HFF-Myc (cell line): Measurements from ENCODE around the gene IL17RB.

Experiments used
- DNase-seq: peaks from one replicate; pipeline ENCODE4 v3.0.0-alpha.2; 2011; ENCODE audit warnings: low read depth; ENCODE audit errors: extremely low read depth
- H3K4me3 ChIP-seq: replicated peaks from 2 replicates; pipeline ENCODE4 v1.5.1; 2011; ENCODE audit warnings: low read depth, mild to moderate bottlenecking, control low read depth, low read length
- TF ChIP-seq, protein P1 (sequence below): IDR thresholded peaks from 2 replicates; pipeline ENCODE4 v1.5.1; 2012; ENCODE audit warnings: mild to moderate bottlenecking, low read depth, low read length, control low read depth; ENCODE audit errors: missing control alignments

Gene IL17RB

DNA sequence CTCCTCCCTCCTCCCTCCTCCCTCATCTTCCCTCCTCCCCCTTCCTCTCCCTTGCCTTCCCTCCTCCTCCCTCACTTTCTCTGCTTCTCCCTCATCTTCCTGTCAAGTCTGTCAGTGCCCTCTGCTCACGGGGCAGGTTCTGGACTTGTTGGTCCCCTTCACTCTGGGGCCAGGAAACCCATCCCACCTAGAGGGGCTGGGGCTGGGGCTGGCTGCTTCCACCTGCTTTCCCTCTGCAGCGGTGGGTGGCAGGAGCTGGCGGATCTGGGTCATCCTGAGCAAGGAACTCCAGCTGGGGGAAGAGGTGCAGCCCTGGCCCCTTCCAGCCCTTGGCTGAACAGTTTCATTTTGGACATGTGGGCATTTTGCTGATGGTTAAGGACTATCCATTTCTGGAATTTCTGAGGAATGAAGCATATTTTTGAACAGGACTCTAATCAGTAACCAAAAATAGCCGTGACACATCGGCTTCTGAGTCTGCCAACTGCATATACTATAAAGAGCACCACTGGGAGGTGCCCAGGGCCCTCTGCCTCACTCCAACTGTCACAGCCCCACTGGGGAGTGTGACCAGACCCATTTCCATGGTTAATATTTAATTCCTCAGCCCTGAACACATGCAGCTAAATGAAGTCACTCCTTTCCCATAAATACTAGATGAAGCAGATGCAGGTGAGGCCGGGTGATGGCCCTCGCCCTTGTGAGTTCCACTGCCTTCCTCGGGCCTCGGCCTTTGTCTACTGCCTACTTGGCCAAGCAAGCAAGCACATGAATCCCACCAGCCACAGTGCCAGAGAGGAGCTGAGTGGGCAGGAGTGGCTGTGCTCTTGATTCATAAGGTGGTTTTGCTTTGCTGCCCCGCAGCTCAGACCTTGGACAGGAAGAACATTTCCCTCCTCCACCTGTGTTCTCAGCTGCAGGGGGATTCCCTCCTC is 39.9 kb upstream of the IL17RB start:
- TF ChIP-seq, protein P1, sequence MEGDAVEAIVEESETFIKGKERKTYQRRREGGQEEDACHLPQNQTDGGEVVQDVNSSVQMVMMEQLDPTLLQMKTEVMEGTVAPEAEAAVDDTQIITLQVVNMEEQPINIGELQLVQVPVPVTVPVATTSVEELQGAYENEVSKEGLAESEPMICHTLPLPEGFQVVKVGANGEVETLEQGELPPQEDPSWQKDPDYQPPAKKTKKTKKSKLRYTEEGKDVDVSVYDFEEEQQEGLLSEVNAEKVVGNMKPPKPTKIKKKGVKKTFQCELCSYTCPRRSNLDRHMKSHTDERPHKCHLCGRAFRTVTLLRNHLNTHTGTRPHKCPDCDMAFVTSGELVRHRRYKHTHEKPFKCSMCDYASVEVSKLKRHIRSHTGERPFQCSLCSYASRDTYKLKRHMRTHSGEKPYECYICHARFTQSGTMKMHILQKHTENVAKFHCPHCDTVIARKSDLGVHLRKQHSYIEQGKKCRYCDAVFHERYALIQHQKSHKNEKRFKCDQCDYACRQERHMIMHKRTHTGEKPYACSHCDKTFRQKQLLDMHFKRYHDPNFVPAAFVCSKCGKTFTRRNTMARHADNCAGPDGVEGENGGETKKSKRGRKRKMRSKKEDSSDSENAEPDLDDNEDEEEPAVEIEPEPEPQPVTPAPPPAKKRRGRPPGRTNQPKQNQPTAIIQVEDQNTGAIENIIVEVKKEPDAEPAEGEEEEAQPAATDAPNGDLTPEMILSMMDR = no peak
- H3K4me3 ChIP-seq = no peak overlapping the region
- DNase-seq = no peak

DNA sequence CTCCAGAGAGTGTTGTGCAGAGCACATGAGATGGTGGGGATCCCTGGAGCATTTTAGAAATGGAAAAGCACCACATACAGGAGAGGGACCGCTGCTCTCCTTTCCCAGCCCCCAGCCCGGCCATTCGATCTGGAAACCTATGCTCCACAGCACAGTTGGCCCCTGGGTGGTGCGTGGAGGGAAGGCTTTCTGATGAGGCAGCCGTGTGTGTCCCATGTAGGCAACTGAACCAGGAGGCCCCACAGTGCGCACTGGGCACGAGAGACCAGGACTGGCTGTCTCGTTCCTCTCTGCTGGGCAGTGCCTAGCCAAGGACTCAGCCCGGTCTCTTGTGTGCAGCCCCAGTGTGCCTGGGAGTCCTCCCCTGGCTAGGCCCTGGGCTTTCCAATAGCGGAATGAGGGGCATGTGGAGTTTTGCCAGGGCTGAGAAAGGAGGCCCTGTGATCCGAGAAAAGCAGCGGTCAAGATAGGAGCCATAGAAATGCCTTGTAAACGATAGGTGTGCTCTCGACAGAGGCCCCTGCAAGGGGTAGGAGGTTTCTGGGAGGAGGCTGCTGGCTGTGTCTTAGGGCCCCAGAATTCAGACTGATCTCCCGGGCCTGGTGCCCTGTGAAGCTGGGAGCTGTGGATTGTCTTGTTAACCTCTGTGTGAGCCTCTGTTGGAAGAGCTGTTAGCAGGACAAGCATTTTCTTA is 39.1 kb upstream of the IL17RB start:
- no peak for DNase-seq
- H3K4me3 ChIP-seq = no peak overlapping the region
- TF ChIP-seq, protein P1 = no peak

DNA sequence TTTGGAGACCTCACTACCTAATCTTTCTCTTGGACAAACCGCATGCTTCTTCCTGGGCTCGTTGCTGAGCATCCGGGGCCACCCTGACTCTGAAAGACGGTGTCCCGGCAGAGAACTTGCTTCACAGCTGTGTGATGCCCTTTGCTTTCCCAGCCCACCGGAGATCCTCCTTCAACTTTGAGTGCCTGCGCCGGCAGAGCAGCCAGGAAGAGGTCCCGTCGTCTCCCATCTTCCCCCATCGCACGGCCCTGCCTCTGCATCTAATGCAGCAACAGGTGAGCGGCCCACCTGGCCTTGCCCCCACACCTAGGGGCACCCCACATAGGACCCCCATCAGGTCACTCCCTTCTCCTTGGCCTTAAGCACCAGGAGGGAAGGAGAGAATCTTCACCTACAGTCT is 37.9 kb upstream of the IL17RB start:
- no peak overlapping the region for H3K4me3 ChIP-seq
- TF ChIP-seq, protein P1 = no peak
- DNase-seq = no peak

DNA sequence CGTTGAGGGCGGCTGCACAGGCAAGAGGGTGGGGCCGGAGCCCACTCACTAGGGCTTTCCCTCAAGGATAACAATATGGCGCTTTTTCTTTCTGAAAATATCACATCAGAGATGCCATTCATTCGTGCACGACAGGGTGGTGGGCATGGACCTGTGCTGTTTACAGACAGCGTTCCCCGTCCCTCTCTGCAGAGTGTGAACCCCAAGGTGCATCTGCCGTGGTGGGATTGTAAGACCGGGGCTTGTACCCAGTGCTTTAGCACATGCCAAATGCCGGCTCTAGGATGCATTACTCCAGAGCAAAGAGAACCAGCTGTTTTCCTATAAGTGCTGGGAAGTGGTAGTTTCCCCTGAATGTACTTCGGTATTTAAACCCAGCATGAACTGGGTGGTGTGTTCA is 37.1 kb upstream of the IL17RB start:
- H3K4me3 ChIP-seq = no peak overlapping the region
- DNase-seq = no peak
- TF ChIP-seq, protein P1 = no peak

DNA sequence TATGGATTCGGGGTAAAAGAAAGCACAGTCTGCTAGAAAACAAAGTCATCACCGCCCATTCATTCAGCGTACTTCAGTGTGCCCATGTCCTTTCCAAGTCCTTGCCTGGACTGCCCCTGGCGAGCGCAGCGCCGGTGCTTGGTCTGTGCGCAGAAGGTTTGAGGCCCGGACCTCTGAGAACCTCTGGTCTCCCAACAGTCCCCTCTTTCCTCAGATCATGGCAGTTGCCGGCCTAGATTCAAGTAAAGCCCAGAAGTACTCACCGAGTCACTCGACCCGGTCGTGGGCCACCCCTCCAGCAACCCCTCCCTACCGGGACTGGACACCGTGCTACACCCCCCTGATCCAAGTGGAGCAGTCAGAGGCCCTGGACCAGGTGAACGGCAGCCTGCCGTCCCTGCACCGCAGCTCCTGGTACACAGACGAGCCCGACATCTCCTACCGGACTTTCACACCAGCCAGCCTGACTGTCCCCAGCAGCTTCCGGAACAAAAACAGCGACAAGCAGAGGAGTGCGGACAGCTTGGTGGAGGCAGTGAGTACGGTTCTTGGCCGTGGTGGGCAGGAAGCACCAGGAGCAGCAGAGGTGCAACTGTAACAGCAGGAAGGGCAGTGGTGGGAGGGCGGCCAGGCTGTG is 36.5 kb upstream of the IL17RB start:
- DNase-seq = no peak
- H3K4me3 ChIP-seq = no peak overlapping the region
- TF ChIP-seq, protein P1 = no peak

DNA sequence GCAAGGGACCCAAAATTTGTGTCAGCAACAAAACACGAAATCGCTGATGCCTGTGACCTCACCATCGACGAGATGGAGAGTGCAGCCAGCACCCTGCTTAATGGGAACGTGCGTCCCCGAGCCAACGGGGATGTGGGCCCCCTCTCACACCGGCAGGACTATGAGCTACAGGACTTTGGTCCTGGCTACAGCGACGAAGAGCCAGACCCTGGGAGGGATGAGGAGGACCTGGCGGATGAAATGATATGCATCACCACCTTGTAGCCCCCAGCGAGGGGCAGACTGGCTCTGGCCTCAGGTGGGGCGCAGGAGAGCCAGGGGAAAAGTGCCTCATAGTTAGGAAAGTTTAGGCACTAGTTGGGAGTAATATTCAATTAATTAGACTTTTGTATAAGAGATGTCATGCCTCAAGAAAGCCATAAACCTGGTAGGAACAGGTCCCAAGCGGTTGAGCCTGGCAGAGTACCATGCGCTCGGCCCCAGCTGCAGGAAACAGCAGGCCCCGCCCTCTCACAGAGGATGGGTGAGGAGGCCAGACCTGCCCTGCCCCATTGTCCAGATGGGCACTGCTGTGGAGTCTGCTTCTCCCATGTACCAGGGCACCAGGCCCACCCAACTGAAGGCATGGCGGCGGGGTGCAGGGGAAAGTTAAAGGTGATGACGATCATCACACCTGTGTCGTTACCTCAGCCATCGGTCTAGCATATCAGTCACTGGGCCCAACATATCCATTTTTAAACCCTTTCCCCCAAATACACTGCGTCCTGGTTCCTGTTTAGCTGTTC is 35.0 kb upstream of the IL17RB start:
- H3K4me3 ChIP-seq = no peak overlapping the region
- TF ChIP-seq, protein P1 = no peak
- DNase-seq = no peak
